Keratinocyte (primary cell): Measurements from ENCODE around the gene ENTPD2. TPM values are rescaled to one million over a fixed set of nuclear protein-coding genes. Genes with fewer than 3 reads are reported as not detected.

ENCODE experiments used
- DNase-seq: peaks from one replicate; pipeline ENCODE4 v3.0.0-alpha.2; 2011; ENCODE audit warnings: low read depth, missing footprints, low spot score
- FAIRE-seq: peaks from 2 replicates; lab custom pipeline; 2011; peaks lifted over from hg19 to GRCh38; lab: Jason Lieb, UNC
- H2AFZ ChIP-seq: 2 replicates; pipeline ENCODE4 v1.6.0; 2012; ENCODE audit warnings: low read length, control low read depth, inconsistent platforms; ENCODE audit not compliant: control insufficient read depth
- H3K27ac ChIP-seq: 2 replicates; pipeline ENCODE4 v1.5.1; 2011; ENCODE audit warnings: low read length; ENCODE audit not compliant: control insufficient read depth, insufficient read depth
- H3K27me3 ChIP-seq: 3 replicates; pipeline ENCODE4 v1.6.0; 2011; ENCODE audit warnings: low read length; ENCODE audit not compliant: control insufficient read depth, insufficient read depth; ENCODE audit errors: extremely low read depth
- H3K36me3 ChIP-seq, 2 experiments: 2 replicates in 1 of 2; 3 replicates in 1 of 2; pipeline ENCODE4 v1.5.1; 2011; ENCODE audit warnings: low read length in 2 of 2, mild to moderate bottlenecking in 1 of 2; ENCODE audit not compliant: control insufficient read depth in 2 of 2, insufficient read depth in 2 of 2; ENCODE audit errors: extremely low read depth in 1 of 2
- H3K4me1 ChIP-seq: 3 replicates; pipeline ENCODE4 v1.5.1; 2011; ENCODE audit warnings: low read length; ENCODE audit not compliant: control insufficient read depth, insufficient read depth; ENCODE audit errors: extremely low read depth
- H3K4me2 ChIP-seq: 3 replicates; pipeline ENCODE4 v1.6.0; 2011; ENCODE audit warnings: low read depth, low read length; ENCODE audit not compliant: control insufficient read depth, insufficient read depth; ENCODE audit errors: extremely low read depth
- H3K4me3 ChIP-seq, 3 experiments: fragments of 200-600 bp in 1 of 3; sonication (generic) in 1 of 3; 2 replicates in 2 of 3; 3 replicates in 1 of 3; pipeline ENCODE4 v1.5.1; 2011 to 2016; ENCODE audit warnings: low read length in 3 of 3, mild to moderate bottlenecking in 3 of 3, control low read depth in 2 of 3, inconsistent platforms in 1 of 3, low read depth in 1 of 3, mixed read lengths in 1 of 3, mixed run types in 1 of 3, moderate library complexity in 1 of 3; ENCODE audit not compliant: control insufficient read depth in 2 of 3, insufficient read depth in 2 of 3; ENCODE audit errors: extremely low read depth in 1 of 3
- H3K79me2 ChIP-seq: 2 replicates; pipeline ENCODE4 v1.6.0; 2012; ENCODE audit warnings: low read length; ENCODE audit not compliant: control insufficient read depth, insufficient read depth
- H3K9ac ChIP-seq: 3 replicates; pipeline ENCODE4 v1.6.0; 2011; ENCODE audit warnings: low read length; ENCODE audit not compliant: control insufficient read depth, insufficient read depth; ENCODE audit errors: extremely low read depth
- H3K9me1 ChIP-seq: 3 replicates; pipeline ENCODE4 v1.6.0; 2011; ENCODE audit warnings: low read length; ENCODE audit not compliant: control insufficient read depth, insufficient read depth; ENCODE audit errors: extremely low read depth
- H3K9me3 ChIP-seq: 2 replicates; pipeline ENCODE4 v1.5.1; 2012; ENCODE audit warnings: low read depth, low read length; ENCODE audit not compliant: control insufficient read depth
- H4K20me1 ChIP-seq: 3 replicates; pipeline ENCODE4 v1.6.0; 2011; ENCODE audit warnings: low read length; ENCODE audit not compliant: control insufficient read depth, insufficient read depth; ENCODE audit errors: extremely low read depth
- CTCF ChIP-seq, 3 experiments: IDR thresholded peaks in 1 of 3; conservative IDR thresholded peaks in 1 of 3; optimal IDR thresholded peaks in 1 of 3; 2 replicates in 2 of 3; 3 replicates in 1 of 3; pipeline versions ENCODE3 to v1.5.1; 2011; ENCODE audit warnings: low read length in 3 of 3, mild to moderate bottlenecking in 3 of 3, moderate library complexity in 2 of 3, control low read depth in 1 of 3, inconsistent platforms in 1 of 3; ENCODE audit not compliant: insufficient read depth in 2 of 3; ENCODE audit errors: extremely low read depth in 1 of 3
- EZH2 ChIP-seq: IDR thresholded peaks from one replicate; pipeline ENCODE4 v1.6.1; 2012; ENCODE audit warnings: inconsistent platforms, mild to moderate bottlenecking, low read length, moderate library complexity
- dilution Hi-C: fragments of 300-500 bp; cut with MboI; formaldehyde crosslinking; loops from one replicate; pipeline ENCODE4 v1.7.0; 2020; ENCODE audit warnings: low sequenced_read_pairs; ENCODE audit not compliant: extremely low pct_ligation_motif_present
- polyA plus RNA-seq, 5 experiments: library from polyadenylated mRNA; depleted of rRNA in 3 of 5; stranded (reverse) in 3 of 5; stranded (forward) in 1 of 5; unstranded in 1 of 5; fragments of >200 nt; gene quantifications; 1 replicate in 1 of 5; 2 replicates in 3 of 5; 3 replicates in 1 of 5; pipeline versions ENCODE4 v1.2.1 to v1.2.3, GENCODE V29; 2011 to 2012; ENCODE audit warnings: missing spikeins in 2 of 5, low read depth in 1 of 5, low replicate concordance in 1 of 5

ENTPD2 gene
- polyA plus RNA-seq, 1 donor (not counting 4 experiments of a cell fraction or from before 2014, with no cell fraction given): 0.52 TPM

GRCh38 chr9:137096785-137097546 is 43.1 kb upstream of the ENTPD2 start:
- no peaks in the 10 kb centered on the region for H3K9me1 ChIP-seq
- H3K4me2 ChIP-seq: no peak overlapping the region
- no peak overlapping the region for H2AFZ ChIP-seq
- FAIRE-seq (no peak), DNase-seq (no peak)
- H3K27me3 ChIP-seq: no peaks in the 10 kb centered on the region
- TF ChIP-seq CTCF (optimal IDR thresholded peaks at IDR 0.05 in 1 of 3, IDR thresholded peaks at IDR 0.05 in 1 of 3, conservative IDR thresholded peaks at IDR 0.05 in 1 of 3; ENCODE audit: extremely low read depth in 1 of 3, insufficient read depth in 2 of 3, low read length in 3 of 3) (no peak), EZH2 (no peak)
- H3K9me3 ChIP-seq: peaks cover 2% of the 10 kb centered on the region
- no peak overlapping the region for H3K4me3 ChIP-seq
- no peak overlapping the region for H3K9ac ChIP-seq
- no peaks in the 10 kb centered on the region for H3K79me2 ChIP-seq
- H3K36me3 ChIP-seq: peaks cover 22 to 37% of the 10 kb centered on the region in 2 experiments
- dilution Hi-C loops: no loop called here
- H3K4me1 ChIP-seq: no peaks in the 10 kb centered on the region
- no peak overlapping the region for H3K27ac ChIP-seq
- H4K20me1 ChIP-seq: no peaks in the 10 kb centered on the region

GRCh38 chr9:137095664-137096517 is 42.0 kb upstream of the ENTPD2 start:
- no peaks in the 10 kb centered on the region for H3K79me2 ChIP-seq
- H2AFZ ChIP-seq: no peak overlapping the region
- H3K4me2 ChIP-seq: no peak overlapping the region
- H3K9ac ChIP-seq: no peak overlapping the region
- no peak for TF ChIP-seq EZH2
- TF ChIP-seq CTCF (optimal IDR thresholded peaks at IDR 0.05 in 1 of 3, IDR thresholded peaks at IDR 0.05 in 1 of 3, conservative IDR thresholded peaks at IDR 0.05 in 1 of 3; ENCODE audit: extremely low read depth in 1 of 3, insufficient read depth in 2 of 3, low read length in 3 of 3): peak in 1 of 3 experiments; percentile 40
- no peaks in the 10 kb centered on the region for H3K9me3 ChIP-seq
- H3K27ac ChIP-seq: no peak overlapping the region
- no peaks in the 10 kb centered on the region for H3K4me1 ChIP-seq
- H4K20me1 ChIP-seq: no peaks in the 10 kb centered on the region
- H3K4me3 ChIP-seq: no peak overlapping the region
- H3K27me3 ChIP-seq: no peaks in the 10 kb centered on the region
- dilution Hi-C loops: no loop called here
- H3K36me3 ChIP-seq: peaks cover 18 to 27% of the 10 kb centered on the region in 2 experiments
- H3K9me1 ChIP-seq: no peaks in the 10 kb centered on the region
- DNase-seq (no peak), FAIRE-seq (no peak)
